ENCODE measurements around the gene CRAMP1. TPM values are rescaled to one million over a fixed set of nuclear protein-coding genes. Genes with fewer than 3 reads are reported as not detected.
A peak's percentile ranks its signal among the peaks of the same experiment; 100 is the strongest.

CRAMP1 gene
- total RNA-seq, 1 experiment from 2014 or later, result 22.9 TPM

DNA sequence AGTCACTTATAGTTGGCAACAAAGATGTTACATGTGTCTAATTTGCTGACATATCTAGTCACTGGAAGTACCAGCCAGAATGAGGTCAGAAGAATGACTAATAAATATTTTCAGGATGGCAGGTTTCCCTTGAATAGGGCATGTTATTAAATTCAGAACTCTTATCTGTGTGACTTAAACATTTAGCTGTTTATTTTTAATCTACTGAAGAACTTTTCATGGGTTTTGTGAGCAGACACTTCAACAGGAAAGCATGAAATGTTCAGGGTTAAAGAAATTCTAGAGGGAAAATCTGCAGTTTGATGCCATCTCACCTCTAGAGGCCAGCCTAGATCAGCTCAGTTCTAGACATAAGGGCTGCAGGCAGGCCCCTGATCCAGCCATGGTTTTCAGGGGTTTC lies 79.1 kb downstream of the CRAMP1 start:
- POLR2A ChIA-PET, result no interaction called here
- intact Hi-C loops (cut with micrococcal nuclease), result no loop called here
- peak overlapping the region; percentile 34 for H3K4me2 ChIP-seq (ENCODE audit: low read length)
- no peak for ATAC-seq
- peaks cover 31 to 71% of the 10 kb centered on the region in 2 experiments for H3K36me3 ChIP-seq (ENCODE audit: control insufficient read depth in 1 of 2, insufficient read depth in 2 of 2, low read length in 2 of 2)
- peaks cover 5% of the 10 kb centered on the region; the same call in 1 of the 2 replicates for H4K20me1 ChIP-seq (ENCODE audit: insufficient read depth)
- H3K79me2 ChIP-seq (ENCODE audit: insufficient read depth, low read length), result peaks cover 98% of the 10 kb centered on the region
- H3K9me3 ChIP-seq (ENCODE audit: control insufficient read depth in 1 of 2, insufficient read depth in 1 of 2, low read depth in 1 of 2, low read length in 2 of 2), result no peaks in the 10 kb centered on the region
- TF ChIP-seq RAD21 (IDR thresholded peaks at IDR 0.05; ENCODE audit: low read depth), result peak; percentile 37
- TF ChIP-seq, protein P1, sequence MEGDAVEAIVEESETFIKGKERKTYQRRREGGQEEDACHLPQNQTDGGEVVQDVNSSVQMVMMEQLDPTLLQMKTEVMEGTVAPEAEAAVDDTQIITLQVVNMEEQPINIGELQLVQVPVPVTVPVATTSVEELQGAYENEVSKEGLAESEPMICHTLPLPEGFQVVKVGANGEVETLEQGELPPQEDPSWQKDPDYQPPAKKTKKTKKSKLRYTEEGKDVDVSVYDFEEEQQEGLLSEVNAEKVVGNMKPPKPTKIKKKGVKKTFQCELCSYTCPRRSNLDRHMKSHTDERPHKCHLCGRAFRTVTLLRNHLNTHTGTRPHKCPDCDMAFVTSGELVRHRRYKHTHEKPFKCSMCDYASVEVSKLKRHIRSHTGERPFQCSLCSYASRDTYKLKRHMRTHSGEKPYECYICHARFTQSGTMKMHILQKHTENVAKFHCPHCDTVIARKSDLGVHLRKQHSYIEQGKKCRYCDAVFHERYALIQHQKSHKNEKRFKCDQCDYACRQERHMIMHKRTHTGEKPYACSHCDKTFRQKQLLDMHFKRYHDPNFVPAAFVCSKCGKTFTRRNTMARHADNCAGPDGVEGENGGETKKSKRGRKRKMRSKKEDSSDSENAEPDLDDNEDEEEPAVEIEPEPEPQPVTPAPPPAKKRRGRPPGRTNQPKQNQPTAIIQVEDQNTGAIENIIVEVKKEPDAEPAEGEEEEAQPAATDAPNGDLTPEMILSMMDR (IDR thresholded peaks at IDR 0.05 in 2 of 3, conservative IDR thresholded peaks at IDR 0.05 in 1 of 3; ENCODE audit: borderline replicate concordance in 1 of 3, insufficient read depth in 1 of 3, low read depth in 2 of 3, low read length in 2 of 3), result peak; percentile 9 to 27 (median 20); a peak in 3 of 6 replicates
- no peak for TF ChIP-seq EZH2phosphoT487 (IDR thresholded peaks at IDR 0.05; ENCODE audit: borderline replicate concordance)
- H3K9me2 ChIP-seq (ENCODE audit: insufficient read depth), result no peaks in the 10 kb centered on the region
- peaks cover 36 to 61% of the 10 kb centered on the region in 2 experiments for H3K4me1 ChIP-seq (ENCODE audit: control insufficient read depth in 1 of 2, insufficient read depth in 2 of 2, low read length in 2 of 2)
- peak overlapping the region; percentile 12; the same call in 1 of the 2 replicates for H3K9ac ChIP-seq (ENCODE audit: low read length)
- RAD21 ChIA-PET (ENCODE audit: low non-redundant PET in 1 of 2, low total read pairs in 2 of 2, uncharacterized antibody in 2 of 2, unreplicated experiment in 2 of 2), result no interaction called here
- no TSS peak for BruUV-seq (replicated peaks)
- H3K27ac ChIP-seq (ENCODE audit: low read depth, low read length), result no peak overlapping the region
- no peak for DNase-seq (ENCODE audit: low read depth, low spot score)
- no peak overlapping the region for H3K4me3 ChIP-seq (replicated peaks in 1 of 2; ENCODE audit: low read depth in 1 of 2, low read length in 2 of 2)
- CTCF ChIA-PET, result interaction anchor here (0.6 to 2.1 kb wide), 3 partner anchors 14 to 26 kb away, joined by 3 to 9 read pairs (median 3); partner anchors contain the start of gene MAPK8IP3
- no peaks in the 10 kb centered on the region for H3K27me3 ChIP-seq (ENCODE audit: insufficient read depth, low read length)
- H2AFZ ChIP-seq (ENCODE audit: low read depth, low read length, poor library complexity, severe bottlenecking), result no peak overlapping the region

DNA sequence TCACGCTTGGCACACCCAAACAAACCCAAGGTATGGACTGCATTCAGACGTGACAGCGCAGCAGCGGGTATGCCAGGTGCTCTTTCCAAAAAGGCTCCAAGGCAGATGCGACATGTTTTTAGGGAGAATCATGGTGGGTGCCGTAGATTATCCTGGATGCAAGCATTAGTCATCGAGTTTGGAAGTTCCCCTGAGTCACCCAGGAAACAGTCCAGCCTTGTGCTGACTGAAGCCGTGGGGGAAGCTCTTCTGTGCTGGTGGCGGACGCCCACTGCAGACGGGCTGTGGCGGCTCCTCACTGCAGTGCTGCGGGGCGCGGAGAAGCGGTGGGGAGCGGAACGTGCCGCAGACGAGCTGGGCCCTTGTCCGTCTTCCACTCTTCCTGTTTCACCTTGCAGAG lies 79.8 kb downstream of the CRAMP1 start:
- H3K4me1 ChIP-seq (ENCODE audit: control insufficient read depth in 1 of 2, insufficient read depth in 2 of 2, low read length in 2 of 2), result peaks cover 36 to 60% of the 10 kb centered on the region in 2 experiments
- intact Hi-C loops (cut with micrococcal nuclease), result no loop called here
- peak overlapping the region; percentile 9; the same call in 1 of the 2 replicates for H3K27ac ChIP-seq (ENCODE audit: low read depth, low read length)
- H3K4me3 ChIP-seq (replicated peaks in 1 of 2; ENCODE audit: low read depth in 1 of 2, low read length in 2 of 2), result no peak overlapping the region
- H4K20me1 ChIP-seq (ENCODE audit: insufficient read depth), result peaks cover 8% of the 10 kb centered on the region; the same call in 1 of the 2 replicates
- no peak overlapping the region for H2AFZ ChIP-seq (ENCODE audit: low read depth, low read length, poor library complexity, severe bottlenecking)
- ChIA-PET RAD21 (ENCODE audit: low non-redundant PET in 1 of 2, low total read pairs in 2 of 2, uncharacterized antibody in 2 of 2, unreplicated experiment in 2 of 2) (no interaction called here), POLR2A (no interaction called here), CTCF (interaction anchor here (1.1 to 2.1 kb wide), 2 partner anchors 14 to 24 kb away, joined by 3 to 9 read pairs; partner anchors contain the start of gene MAPK8IP3)
- peak overlapping the region; percentile 34 for H3K4me2 ChIP-seq (ENCODE audit: low read length)
- H3K36me3 ChIP-seq (ENCODE audit: control insufficient read depth in 1 of 2, insufficient read depth in 2 of 2, low read length in 2 of 2), result peaks cover 26 to 72% of the 10 kb centered on the region in 2 experiments
- no peaks in the 10 kb centered on the region for H3K27me3 ChIP-seq (ENCODE audit: insufficient read depth, low read length)
- H3K9ac ChIP-seq (ENCODE audit: low read length), result no peak overlapping the region
- H3K9me3 ChIP-seq (ENCODE audit: control insufficient read depth in 1 of 2, insufficient read depth in 1 of 2, low read depth in 1 of 2, low read length in 2 of 2), result no peaks in the 10 kb centered on the region
- BruUV-seq (replicated peaks), result no TSS peak
- H3K9me2 ChIP-seq (ENCODE audit: insufficient read depth), result no peaks in the 10 kb centered on the region
- peaks cover 98% of the 10 kb centered on the region for H3K79me2 ChIP-seq (ENCODE audit: insufficient read depth, low read length)
- ATAC-seq, result peak; percentile 42; the same call in 1 of the 2 replicates
- DNase-seq (ENCODE audit: low read depth, low spot score), result no peak
- TF ChIP-seq EZH2 (IDR thresholded peaks at IDR 0.05), result no peak
- peak; percentile 53 for TF ChIP-seq FOSL1 (IDR thresholded peaks at IDR 0.05; ENCODE audit: low read depth)
- TF ChIP-seq JUND (IDR thresholded peaks at IDR 0.05), result peak; percentile 58
- no peak for TF ChIP-seq CBX3 (IDR thresholded peaks at IDR 0.05; ENCODE audit: low read depth)
- no peak for TF ChIP-seq YY1 (IDR thresholded peaks at IDR 0.05; ENCODE audit: extremely low read depth, insufficient replicate concordance, low read depth, low read length)
- TF ChIP-seq, protein P2, sequence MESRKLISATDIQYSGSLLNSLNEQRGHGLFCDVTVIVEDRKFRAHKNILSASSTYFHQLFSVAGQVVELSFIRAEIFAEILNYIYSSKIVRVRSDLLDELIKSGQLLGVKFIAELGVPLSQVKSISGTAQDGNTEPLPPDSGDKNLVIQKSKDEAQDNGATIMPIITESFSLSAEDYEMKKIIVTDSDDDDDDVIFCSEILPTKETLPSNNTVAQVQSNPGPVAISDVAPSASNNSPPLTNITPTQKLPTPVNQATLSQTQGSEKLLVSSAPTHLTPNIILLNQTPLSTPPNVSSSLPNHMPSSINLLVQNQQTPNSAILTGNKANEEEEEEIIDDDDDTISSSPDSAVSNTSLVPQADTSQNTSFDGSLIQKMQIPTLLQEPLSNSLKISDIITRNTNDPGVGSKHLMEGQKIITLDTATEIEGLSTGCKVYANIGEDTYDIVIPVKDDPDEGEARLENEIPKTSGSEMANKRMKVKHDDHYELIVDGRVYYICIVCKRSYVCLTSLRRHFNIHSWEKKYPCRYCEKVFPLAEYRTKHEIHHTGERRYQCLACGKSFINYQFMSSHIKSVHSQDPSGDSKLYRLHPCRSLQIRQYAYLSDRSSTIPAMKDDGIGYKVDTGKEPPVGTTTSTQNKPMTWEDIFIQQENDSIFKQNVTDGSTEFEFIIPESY (IDR thresholded peaks at IDR 0.05; ENCODE audit: extremely low read depth, insufficient replicate concordance, low read length), result no peak
- TF ChIP-seq, protein P3, sequence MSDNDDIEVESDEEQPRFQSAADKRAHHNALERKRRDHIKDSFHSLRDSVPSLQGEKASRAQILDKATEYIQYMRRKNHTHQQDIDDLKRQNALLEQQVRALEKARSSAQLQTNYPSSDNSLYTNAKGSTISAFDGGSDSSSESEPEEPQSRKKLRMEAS (IDR thresholded peaks at IDR 0.05), result no peak
- TF ChIP-seq, protein P4, sequence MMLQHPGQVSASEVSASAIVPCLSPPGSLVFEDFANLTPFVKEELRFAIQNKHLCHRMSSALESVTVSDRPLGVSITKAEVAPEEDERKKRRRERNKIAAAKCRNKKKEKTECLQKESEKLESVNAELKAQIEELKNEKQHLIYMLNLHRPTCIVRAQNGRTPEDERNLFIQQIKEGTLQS (IDR thresholded peaks at IDR 0.05), result no peak
- no peak for TF ChIP-seq POLR2AphosphoS5 (IDR thresholded peaks at IDR 0.05; ENCODE audit: low read depth, low read length)
- no peak for TF ChIP-seq CEBPB (IDR thresholded peaks at IDR 0.05; ENCODE audit: low read depth)
- no peak for TF ChIP-seq SIN3A (IDR thresholded peaks at IDR 0.05; ENCODE audit: low read depth)
- TF ChIP-seq SP1 (IDR thresholded peaks at IDR 0.05; ENCODE audit: low read depth), result no peak
- TF ChIP-seq SRF (IDR thresholded peaks at IDR 0.05; ENCODE audit: low read depth), result no peak
- TF ChIP-seq ELF1 (IDR thresholded peaks at IDR 0.05; ENCODE audit: borderline replicate concordance, low read depth), result no peak
- no peak for TF ChIP-seq EGR1 (IDR thresholded peaks at IDR 0.05; ENCODE audit: low read depth)
